CD14-positive monocyte (primary cell): ENCODE data around the gene KCNH5. TPM values are rescaled to one million over a fixed set of nuclear protein-coding genes. Genes with fewer than 3 reads are reported as not detected.

Source experiments
- DNase-seq, 3 donors: peaks; one replicate each; pipeline ENCODE4 v3.0.0-alpha.2; 2011 to 2022
- H2AFZ ChIP-seq: 2 replicates; pipeline ENCODE4 v1.6.0; 2012; ENCODE audit warnings: mild to moderate bottlenecking, low read depth, low read length, inconsistent platforms; ENCODE audit not compliant: insufficient read depth, poor library complexity, severe bottlenecking
- H3K27ac ChIP-seq, 2 donors: 1 replicate in 1 of 2; 2 replicates in 1 of 2; pipeline ENCODE4 v1.5.1; 2012 to 2013; ENCODE audit warnings: low read length in 2 of 2, control low read depth in 1 of 2, inconsistent platforms in 1 of 2, low read depth in 1 of 2, mild to moderate bottlenecking in 1 of 2
- H3K27me3 ChIP-seq, 2 donors: one replicate each; pipeline versions ENCODE4 v1.6.0 to v1.6.1; 2011 to 2013; ENCODE audit warnings: low read length in 2 of 2; ENCODE audit not compliant: control insufficient read depth in 2 of 2, insufficient read depth in 2 of 2
- H3K36me3 ChIP-seq, 2 donors: replicated peaks in 1 of 2; 1 replicate in 1 of 2; 2 replicates in 1 of 2; pipeline versions ENCODE4 v1.5.1 to v1.6.1; 2012 to 2013; ENCODE audit warnings: low read length in 2 of 2, control low read depth in 1 of 2, inconsistent platforms in 1 of 2, mild to moderate bottlenecking in 1 of 2; ENCODE audit not compliant: insufficient read depth in 2 of 2, control insufficient read depth in 1 of 2
- H3K4me1 ChIP-seq, 2 donors: 1 replicate in 1 of 2; 2 replicates in 1 of 2; pipeline versions ENCODE4 v1.5.1 to v1.6.1; 2012 to 2013; ENCODE audit warnings: low read length in 2 of 2, control low read depth in 1 of 2, inconsistent platforms in 1 of 2, mild to moderate bottlenecking in 1 of 2, moderate library complexity in 1 of 2; ENCODE audit not compliant: insufficient read depth in 2 of 2, control insufficient read depth in 1 of 2
- H3K4me2 ChIP-seq: replicated peaks from 2 replicates; pipeline ENCODE3; 2012; ENCODE audit warnings: low read length, moderate library complexity, mild to moderate bottlenecking; ENCODE audit not compliant: poor library complexity, severe bottlenecking; ENCODE audit errors: extremely low read depth
- H3K4me3 ChIP-seq, 3 experiments: fragments of 200-600 bp in 1 of 3; sonication (generic) in 1 of 3; replicated peaks in 1 of 3; 1 replicate in 2 of 3; 2 replicates in 1 of 3; pipeline ENCODE4 v1.5.1; 2011 to 2013; ENCODE audit warnings: low read length in 3 of 3, mild to moderate bottlenecking in 3 of 3, control low read depth in 2 of 3, low read depth in 2 of 3, inconsistent platforms in 1 of 3, moderate library complexity in 1 of 3
- H3K79me2 ChIP-seq: 2 replicates; pipeline ENCODE4 v1.6.0; 2012; ENCODE audit warnings: mild to moderate bottlenecking, control low read depth, inconsistent platforms, low read length, moderate library complexity; ENCODE audit not compliant: insufficient read depth
- H3K9ac ChIP-seq: 2 replicates; pipeline ENCODE4 v1.6.0; 2017; ENCODE audit warnings: low read length, mild to moderate bottlenecking; ENCODE audit not compliant: insufficient read depth, poor library complexity, severe bottlenecking
- H3K9me3 ChIP-seq, 2 donors: replicated peaks in 1 of 2; 1 replicate in 1 of 2; 2 replicates in 1 of 2; pipeline versions ENCODE4 v1.5.1 to v1.6.1; 2012 to 2013; ENCODE audit warnings: low read length in 2 of 2, control low read depth in 1 of 2; ENCODE audit not compliant: control insufficient read depth in 1 of 2, insufficient read depth in 1 of 2
- H4K20me1 ChIP-seq: 2 replicates; pipeline ENCODE4 v1.6.0; 2012; ENCODE audit warnings: mild to moderate bottlenecking, low read length, control low read depth, moderate library complexity; ENCODE audit not compliant: insufficient read depth
- H3K27ac Mint-ChIP-seq, 7 donors: one replicate each; pipeline ENCODE4 v1.8.0; 2020; ENCODE audit warnings: mild to moderate bottlenecking in 7 of 7, mixed read lengths in 7 of 7, moderate library complexity in 6 of 7, inconsistent platforms in 2 of 7
- H3K27me3 Mint-ChIP-seq, 3 donors: one replicate each; pipeline ENCODE4 v1.8.0; 2021 to 2022; ENCODE audit warnings: low read depth in 3 of 3, mild to moderate bottlenecking in 3 of 3, mixed read lengths in 3 of 3, moderate library complexity in 3 of 3, inconsistent platforms in 1 of 3
- H3K36me3 Mint-ChIP-seq, 2 donors: one replicate each; pipeline ENCODE4 v1.8.0; 2020; ENCODE audit warnings: mixed read lengths in 2 of 2, inconsistent platforms in 1 of 2, mild to moderate bottlenecking in 1 of 2
- H3K4me1 Mint-ChIP-seq: one replicate; pipeline ENCODE4 v1.8.0; 2020; ENCODE audit warnings: mild to moderate bottlenecking, mixed read lengths
- H3K4me3 Mint-ChIP-seq, 2 donors: one replicate each; pipeline ENCODE4 v1.8.0; 2020; ENCODE audit warnings: mild to moderate bottlenecking in 2 of 2, mixed read lengths in 2 of 2, moderate library complexity in 1 of 2
- H3K9me3 Mint-ChIP-seq, 7 donors: one replicate each; pipeline ENCODE4 v1.8.0; 2020 to 2022; ENCODE audit warnings: mixed read lengths in 7 of 7, mild to moderate bottlenecking in 6 of 7, moderate library complexity in 6 of 7, inconsistent platforms in 2 of 7
- WGBS: methylation state at CpG from one replicate; pipeline ENCODE4 v1.1.5; 2013; ENCODE audit warnings: missing lambda C conversion rate; ENCODE audit not compliant: insufficient coverage; 5-methylcytosine and 5-hydroxymethylcytosine counted together
- intact Hi-C, 2 donors: fragments of 100-400 bp; cut with micrococcal nuclease; formaldehyde crosslinking; loops; one replicate each; pipeline versions ENCODE4 v1.15.0 to v1.15.1; 2023
- polyA plus RNA-seq, 3 donors: library from polyadenylated mRNA; depleted of rRNA in 1 of 3; unstranded in 2 of 3; stranded (reverse) in 1 of 3; fragments of 300-500 nt in 2 of 3; fragments of >200 nt in 1 of 3; fragmentation: Illumina TruSeq in 2 of 3; gene quantifications; 1 replicate in 2 of 3; 2 replicates in 1 of 3; pipeline ENCODE4 v1.2.3, GENCODE V29; 2012 to 2021
- TF ChIP-seq, protein P1 (sequence below): fragments of 200-600 bp; IDR thresholded peaks from one replicate; pipeline ENCODE4 v1.8.0; 2022; ENCODE audit warnings: antibody characterized with exemption, mild to moderate bottlenecking

Gene KCNH5
- polyA plus RNA-seq, 3 donors = not detected

GRCh38 chr14:62722406-62722805 lies 322.9 kb downstream of the KCNH5 start:
- no peak overlapping the region for H3K27ac Mint-ChIP-seq
- Histone ChIP-seq H3K4me3 (no peak overlapping the region), H3K4me1 (no peaks in the 10 kb centered on the region), H3K27ac (no peak overlapping the region), H3K9ac (no peak overlapping the region), H3K9me3 (peaks cover 0 to 5% of the 10 kb centered on the region in 2 donors), H3K79me2 (no peaks in the 10 kb centered on the region), H2AFZ (no peak overlapping the region), H3K4me2 (no peak overlapping the region), H4K20me1 (no peaks in the 10 kb centered on the region), H3K27me3 (no peaks in the 10 kb centered on the region), H3K36me3 (no peaks in the 10 kb centered on the region)
- no CpG with 5 or more reads among the region's 2 CpGs for WGBS
- H3K4me3 Mint-ChIP-seq = no peak overlapping the region
- intact Hi-C loops = no loop called here
- no peaks in the 10 kb centered on the region for H3K36me3 Mint-ChIP-seq
- no peak for DNase-seq
- TF ChIP-seq, protein P1, sequence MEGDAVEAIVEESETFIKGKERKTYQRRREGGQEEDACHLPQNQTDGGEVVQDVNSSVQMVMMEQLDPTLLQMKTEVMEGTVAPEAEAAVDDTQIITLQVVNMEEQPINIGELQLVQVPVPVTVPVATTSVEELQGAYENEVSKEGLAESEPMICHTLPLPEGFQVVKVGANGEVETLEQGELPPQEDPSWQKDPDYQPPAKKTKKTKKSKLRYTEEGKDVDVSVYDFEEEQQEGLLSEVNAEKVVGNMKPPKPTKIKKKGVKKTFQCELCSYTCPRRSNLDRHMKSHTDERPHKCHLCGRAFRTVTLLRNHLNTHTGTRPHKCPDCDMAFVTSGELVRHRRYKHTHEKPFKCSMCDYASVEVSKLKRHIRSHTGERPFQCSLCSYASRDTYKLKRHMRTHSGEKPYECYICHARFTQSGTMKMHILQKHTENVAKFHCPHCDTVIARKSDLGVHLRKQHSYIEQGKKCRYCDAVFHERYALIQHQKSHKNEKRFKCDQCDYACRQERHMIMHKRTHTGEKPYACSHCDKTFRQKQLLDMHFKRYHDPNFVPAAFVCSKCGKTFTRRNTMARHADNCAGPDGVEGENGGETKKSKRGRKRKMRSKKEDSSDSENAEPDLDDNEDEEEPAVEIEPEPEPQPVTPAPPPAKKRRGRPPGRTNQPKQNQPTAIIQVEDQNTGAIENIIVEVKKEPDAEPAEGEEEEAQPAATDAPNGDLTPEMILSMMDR = no peak
- H3K27me3 Mint-ChIP-seq = peaks cover 0 to 2% (median 0%) of the 10 kb centered on the region in 3 donors
- peaks cover 0 to 11% (median 6%) of the 10 kb centered on the region in 7 donors for H3K9me3 Mint-ChIP-seq
- H3K4me1 Mint-ChIP-seq = no peaks in the 10 kb centered on the region

DNA sequence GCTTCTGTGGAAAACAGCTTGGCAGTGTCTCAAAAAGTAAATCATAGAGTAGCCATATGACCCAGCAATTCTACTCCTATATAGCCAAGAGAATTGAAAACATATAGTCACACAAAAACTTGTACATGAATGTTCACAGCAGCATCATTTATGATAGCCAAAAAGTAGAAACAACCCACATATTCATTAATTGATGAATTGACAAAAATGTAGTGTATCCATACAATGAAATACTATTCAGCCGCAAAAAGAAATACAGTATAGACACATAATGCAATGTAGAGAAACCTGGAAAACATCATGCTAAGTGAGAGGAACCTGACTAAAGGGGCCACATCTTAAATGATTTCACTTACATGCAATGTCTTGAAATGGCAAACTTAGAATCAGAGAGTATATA lies 326.6 kb downstream of the KCNH5 start:
- no peak overlapping the region for H3K27ac ChIP-seq
- H3K4me2 ChIP-seq = no peak overlapping the region
- H3K9me3 Mint-ChIP-seq = peaks cover 0 to 11% (median 6%) of the 10 kb centered on the region in 7 donors
- H3K4me1 Mint-ChIP-seq = no peaks in the 10 kb centered on the region
- H3K4me3 Mint-ChIP-seq = no peak overlapping the region
- no peak overlapping the region for H3K27ac Mint-ChIP-seq
- no peaks in the 10 kb centered on the region for H3K4me1 ChIP-seq
- no peaks in the 10 kb centered on the region for H3K79me2 ChIP-seq
- no peaks in the 10 kb centered on the region for H3K36me3 Mint-ChIP-seq
- H3K4me3 ChIP-seq = no peak overlapping the region
- no CpG with 5 or more reads among the region's 1 CpG for WGBS
- intact Hi-C loops = no loop called here
- no peak for DNase-seq
- no peak overlapping the region for H3K9ac ChIP-seq
- no peaks in the 10 kb centered on the region for H3K27me3 ChIP-seq
- H2AFZ ChIP-seq = no peak overlapping the region
- peaks cover 0 to 2% (median 0%) of the 10 kb centered on the region in 3 donors for H3K27me3 Mint-ChIP-seq
- TF ChIP-seq, protein P1 = no peak
- H3K36me3 ChIP-seq = no peaks in the 10 kb centered on the region
- H3K9me3 ChIP-seq = peaks cover 0 to 5% of the 10 kb centered on the region in 2 donors
- H4K20me1 ChIP-seq = no peaks in the 10 kb centered on the region
